IPS DF 4.7 (cell line): ENCODE results near the gene QPCTL.

ENCODE experiments used
- DNase-seq: peaks from one replicate; pipeline ENCODE4 v3.0.0-alpha.2; 2013; ENCODE audit warnings: low spot score; ENCODE audit errors: extremely low read depth

Gene QPCTL

GRCh38 chr19:45692187-45693105 lies at the start of gene QPCTL:
Gene QPCTL, plus strand, starts transcription at chr19:45692666. Its CDS starts 38 bp downstream, at chr19:45692704.
- DNase-seq, result peak; percentile 99

- no peak for DNase-seq
These were observed 49.2 kb upstream of the QPCTL start for GRCh38 chr19:45643024-45643926.

- no peak for DNase-seq
These were observed 48.3 kb upstream of the QPCTL start for GRCh38 chr19:45643927-45644771.

GRCh38 chr19:45645068-45645630 lies 47.3 kb upstream of the QPCTL start:
- DNase-seq, result no peak

- no peak for DNase-seq
These were observed 46.7 kb upstream of the QPCTL start for GRCh38 chr19:45645631-45646344.

GRCh38 chr19:45646345-45646698 lies 46.1 kb upstream of the QPCTL start:
- DNase-seq, result no peak

GRCh38 chr19:45650722-45651121 lies 41.7 kb upstream of the QPCTL start:
- DNase-seq, result no peak

GRCh38 chr19:45653634-45654033 lies 38.8 kb upstream of the QPCTL start:
- DNase-seq, result no peak

- DNase-seq, result no peak
These were observed 37.4 kb upstream of the QPCTL start for GRCh38 chr19:45655073-45655472.

- no peak for DNase-seq
These were observed 34.8 kb upstream of the QPCTL start for GRCh38 chr19:45657520-45658167.

GRCh38 chr19:45659096-45659729 lies 33.3 kb upstream of the QPCTL start:
- DNase-seq, result no peak

GRCh38 chr19:45660636-45661035 lies 31.8 kb upstream of the QPCTL start:
- DNase-seq, result no peak

GRCh38 chr19:45663800-45664199 lies 28.7 kb upstream of the QPCTL start:
- no peak for DNase-seq

GRCh38 chr19:45664575-45664974 lies 27.9 kb upstream of the QPCTL start:
- no peak for DNase-seq

GRCh38 chr19:45667620-45668341 lies 24.7 kb upstream of the QPCTL start, which contains the start of gene GIPR:
Gene GIPR, plus strand, starts transcription at chr19:45668221. Its CDS starts 1,300 bp downstream, at chr19:45669521.
- no peak for DNase-seq

- no peak for DNase-seq
These were observed 24.1 kb upstream of the QPCTL start for GRCh38 chr19:45668342-45668871.

- no peak for DNase-seq
These were observed 21.6 kb upstream of the QPCTL start for GRCh38 chr19:45670670-45671453.
